GM12878 (cell line): ENCODE results near the gene LY6G6D. TPM values are rescaled to one million over a fixed set of nuclear protein-coding genes. Genes with fewer than 3 reads are reported as not detected.
A peak's percentile ranks its signal among the peaks of the same experiment; 100 is the strongest.

ENCODE experiments used
- CBFB ChIP-seq: IDR thresholded peaks from 2 replicates; pipeline ENCODE4 v1.6.1; 2016; ENCODE audit warnings: antibody characterized with exemption, low read depth
- CEBPB ChIP-seq, 2 experiments: fragments of 150-350 bp in 1 of 2; IDR thresholded peaks; 2 replicates each; pipeline ENCODE4 v1.6.1; 2012 to 2014; ENCODE audit warnings: low read depth in 2 of 2, low read length in 2 of 2, borderline replicate concordance in 1 of 2, inconsistent platforms in 1 of 2
- CREM ChIP-seq: IDR thresholded peaks from 2 replicates; pipeline ENCODE4 v1.6.1; 2014; ENCODE audit warnings: antibody characterized with exemption, low read depth
- IKZF2 ChIP-seq, 2 experiments: fragments of 450-650 bp; IDR thresholded peaks; 2 replicates each; pipeline ENCODE4 v1.6.1; 2017; ENCODE audit warnings: mild to moderate bottlenecking in 2 of 2, moderate library complexity in 2 of 2
- NR2C2 ChIP-seq: IDR thresholded peaks from 2 replicates; pipeline ENCODE4 v1.6.1; 2011; ENCODE audit warnings: borderline replicate concordance, low read depth; ENCODE audit not compliant: control insufficient read depth, insufficient read length
- POU2F2 ChIP-seq: IDR thresholded peaks from 3 replicates; pipeline ENCODE4 v1.6.1; 2011; ENCODE audit warnings: low read depth, mild to moderate bottlenecking, low read length, borderline replicate concordance
- RUNX3 ChIP-seq: IDR thresholded peaks from 2 replicates; pipeline ENCODE4 v1.6.1; 2012; ENCODE audit warnings: low read length, inconsistent platforms
- SMC3 ChIP-seq: IDR thresholded peaks from 2 replicates; pipeline ENCODE4 v1.6.1; 2011; ENCODE audit warnings: low read length, improper control_type of control experiment, borderline replicate concordance
- TARDBP ChIP-seq: IDR thresholded peaks from 2 replicates; pipeline ENCODE4 v1.6.1; 2016; ENCODE audit warnings: borderline replicate concordance
- YBX1 ChIP-seq: fragments of 450-650 bp; IDR thresholded peaks from 2 replicates; pipeline ENCODE4 v1.6.1; 2016; ENCODE audit warnings: antibody characterized with exemption
- polyA plus RNA-seq, 11 experiments: library from polyadenylated mRNA; depleted of rRNA in 4 of 11; unstranded in 6 of 11; stranded (reverse) in 5 of 11; fragments of >200 nt; fragmentation: Nextera tagmentation in 4 of 11; fragmentation: Illumina TruSeq in 1 of 11; extraction: Ambion mirVana in 4 of 11; extraction: Trizol in 1 of 11; gene quantifications; 1 replicate in 1 of 11; 2 replicates in 10 of 11; pipeline versions ENCODE4 v1.2.1 to v1.2.3, GENCODE V29; 2011 to 2016; ENCODE audit warnings: inconsistent platforms in 2 of 11, missing spikeins in 2 of 11, low read depth in 1 of 11
- total RNA-seq, 4 experiments: library from RNA; depleted of rRNA in 3 of 4; stranded (reverse); fragments of >200 nt in 3 of 4; fragmentation: Illumina TruSeq in 1 of 4; extraction: Trizol in 1 of 4; gene quantifications; 2 replicates each; pipeline versions ENCODE4 v1.2.1 to v1.2.3, GENCODE V29; 2013 to 2021
- TF ChIP-seq, protein P1 (sequence below): fragments of 450-650 bp; IDR thresholded peaks from 2 replicates; pipeline ENCODE4 v1.6.1; 2017; ENCODE audit warnings: mild to moderate bottlenecking, moderate library complexity
- TF ChIP-seq, protein P2 (sequence below): IDR thresholded peaks from 2 replicates; pipeline ENCODE4 v1.6.1; 2011; ENCODE audit warnings: borderline replicate concordance, low read depth, mild to moderate bottlenecking, moderate library complexity, mixed read lengths, low read length; ENCODE audit not compliant: insufficient read depth; ENCODE audit errors: extremely low read length
- TF ChIP-seq, protein P3 (sequence below): fragments of 450-650 bp; IDR thresholded peaks from 2 replicates; pipeline ENCODE4 v1.6.1; 2016; ENCODE audit warnings: mild to moderate bottlenecking
- TF ChIP-seq, protein P4 (sequence below): fragments of 450-650 bp; IDR thresholded peaks from 2 replicates; pipeline ENCODE4 v1.6.1; 2018; ENCODE audit warnings: mild to moderate bottlenecking, low read depth, moderate library complexity; ENCODE audit not compliant: partially characterized antibody
- TF ChIP-seq, protein P5 (sequence below): IDR thresholded peaks from 2 replicates; pipeline ENCODE4 v1.6.1; 2012; ENCODE audit warnings: low read depth, low read length, improper control_type of control experiment
- TF ChIP-seq, protein P6 (sequence below): fragments of 150-350 bp; IDR thresholded peaks from 2 replicates; pipeline ENCODE4 v1.6.1; 2014; ENCODE audit warnings: mild to moderate bottlenecking, low read depth, low read length

LY6G6D gene
- total and polyA plus RNA-seq, 10 of the 15 experiments (the other 5 are each of a cell fraction or from before 2014, with no cell fraction given), result not detected

DNA sequence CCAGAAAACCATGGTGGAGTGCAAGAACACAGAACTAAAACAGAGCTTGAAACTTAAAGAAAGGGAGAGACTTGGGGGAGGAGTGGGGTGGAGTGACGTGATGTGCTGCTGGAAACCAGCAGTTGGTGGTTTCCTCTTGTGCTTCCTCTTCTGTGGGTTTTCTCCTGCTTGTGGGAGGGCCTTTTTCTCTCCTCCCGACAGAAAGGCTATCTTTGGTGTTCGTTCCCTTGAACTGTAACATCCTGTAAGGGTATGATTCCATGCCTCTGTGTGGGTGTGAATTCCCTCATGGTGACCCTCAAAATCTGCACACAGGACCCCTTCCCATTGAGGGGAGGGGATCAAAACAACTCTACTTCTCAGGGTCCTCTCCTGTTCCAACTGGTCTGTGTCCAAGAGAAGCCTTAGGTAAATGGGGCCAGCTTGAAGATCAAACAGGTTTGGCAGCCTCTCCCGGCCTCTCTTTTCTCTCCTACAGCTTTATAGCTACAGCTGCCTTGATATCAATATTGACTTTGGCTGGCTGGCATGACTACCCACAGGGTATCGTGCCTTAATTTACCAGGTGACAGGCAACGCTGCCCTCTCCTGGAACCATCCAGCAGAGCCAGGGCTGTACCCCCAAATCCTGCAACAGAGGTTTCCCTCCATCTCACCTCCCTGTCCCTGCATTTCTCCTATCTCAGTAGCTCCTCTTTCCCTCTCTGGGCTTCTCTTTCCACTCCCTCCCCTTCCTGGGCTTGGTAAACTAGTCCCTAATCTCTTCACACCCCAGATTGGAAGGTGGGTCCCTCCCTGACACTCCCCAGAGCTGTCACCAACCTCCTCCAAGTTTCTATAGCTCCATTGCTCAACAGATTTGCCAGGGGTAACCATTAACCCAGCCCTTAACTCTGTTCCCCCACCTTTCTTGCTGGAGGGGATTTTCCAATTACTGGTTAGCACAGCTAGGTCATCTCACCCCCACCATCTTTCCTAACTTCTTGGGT lies 23.1 kb downstream of the LY6G6D start (continued):
- TF ChIP-seq, protein P1, sequence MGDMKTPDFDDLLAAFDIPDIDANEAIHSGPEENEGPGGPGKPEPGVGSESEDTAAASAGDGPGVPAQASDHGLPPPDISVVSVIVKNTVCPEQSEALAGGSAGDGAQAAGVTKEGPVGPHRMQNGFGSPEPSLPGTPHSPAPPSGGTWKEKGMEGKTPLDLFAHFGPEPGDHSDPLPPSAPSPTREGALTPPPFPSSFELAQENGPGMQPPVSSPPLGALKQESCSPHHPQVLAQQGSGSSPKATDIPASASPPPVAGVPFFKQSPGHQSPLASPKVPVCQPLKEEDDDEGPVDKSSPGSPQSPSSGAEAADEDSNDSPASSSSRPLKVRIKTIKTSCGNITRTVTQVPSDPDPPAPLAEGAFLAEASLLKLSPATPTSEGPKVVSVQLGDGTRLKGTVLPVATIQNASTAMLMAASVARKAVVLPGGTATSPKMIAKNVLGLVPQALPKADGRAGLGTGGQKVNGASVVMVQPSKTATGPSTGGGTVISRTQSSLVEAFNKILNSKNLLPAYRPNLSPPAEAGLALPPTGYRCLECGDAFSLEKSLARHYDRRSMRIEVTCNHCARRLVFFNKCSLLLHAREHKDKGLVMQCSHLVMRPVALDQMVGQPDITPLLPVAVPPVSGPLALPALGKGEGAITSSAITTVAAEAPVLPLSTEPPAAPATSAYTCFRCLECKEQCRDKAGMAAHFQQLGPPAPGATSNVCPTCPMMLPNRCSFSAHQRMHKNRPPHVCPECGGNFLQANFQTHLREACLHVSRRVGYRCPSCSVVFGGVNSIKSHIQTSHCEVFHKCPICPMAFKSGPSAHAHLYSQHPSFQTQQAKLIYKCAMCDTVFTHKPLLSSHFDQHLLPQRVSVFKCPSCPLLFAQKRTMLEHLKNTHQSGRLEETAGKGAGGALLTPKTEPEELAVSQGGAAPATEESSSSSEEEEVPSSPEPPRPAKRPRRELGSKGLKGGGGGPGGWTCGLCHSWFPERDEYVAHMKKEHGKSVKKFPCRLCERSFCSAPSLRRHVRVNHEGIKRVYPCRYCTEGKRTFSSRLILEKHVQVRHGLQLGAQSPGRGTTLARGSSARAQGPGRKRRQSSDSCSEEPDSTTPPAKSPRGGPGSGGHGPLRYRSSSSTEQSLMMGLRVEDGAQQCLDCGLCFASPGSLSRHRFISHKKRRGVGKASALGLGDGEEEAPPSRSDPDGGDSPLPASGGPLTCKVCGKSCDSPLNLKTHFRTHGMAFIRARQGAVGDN, result no peak
- TF ChIP-seq, protein P2, sequence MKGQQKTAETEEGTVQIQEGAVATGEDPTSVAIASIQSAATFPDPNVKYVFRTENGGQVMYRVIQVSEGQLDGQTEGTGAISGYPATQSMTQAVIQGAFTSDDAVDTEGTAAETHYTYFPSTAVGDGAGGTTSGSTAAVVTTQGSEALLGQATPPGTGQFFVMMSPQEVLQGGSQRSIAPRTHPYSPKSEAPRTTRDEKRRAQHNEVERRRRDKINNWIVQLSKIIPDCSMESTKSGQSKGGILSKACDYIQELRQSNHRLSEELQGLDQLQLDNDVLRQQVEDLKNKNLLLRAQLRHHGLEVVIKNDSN, result no peak
- TF ChIP-seq CEBPB (IDR thresholded peaks at IDR 0.05; ENCODE audit: borderline replicate concordance in 1 of 2, low read depth in 2 of 2, low read length in 2 of 2) (no peak), RUNX3 (no peak), IKZF2 (IDR thresholded peaks at IDR 0.05) (peak; percentile 97 to 98), SMC3 (0 out of 2 replicates have a peak, but pooled peaks have one; percentile 11), CBFB (peak; percentile 73), YBX1 (no peak), NR2C2 (no peak), TARDBP (no peak), POU2F2 (no peak), CREM (peak; percentile 82)
- TF ChIP-seq, protein P3, sequence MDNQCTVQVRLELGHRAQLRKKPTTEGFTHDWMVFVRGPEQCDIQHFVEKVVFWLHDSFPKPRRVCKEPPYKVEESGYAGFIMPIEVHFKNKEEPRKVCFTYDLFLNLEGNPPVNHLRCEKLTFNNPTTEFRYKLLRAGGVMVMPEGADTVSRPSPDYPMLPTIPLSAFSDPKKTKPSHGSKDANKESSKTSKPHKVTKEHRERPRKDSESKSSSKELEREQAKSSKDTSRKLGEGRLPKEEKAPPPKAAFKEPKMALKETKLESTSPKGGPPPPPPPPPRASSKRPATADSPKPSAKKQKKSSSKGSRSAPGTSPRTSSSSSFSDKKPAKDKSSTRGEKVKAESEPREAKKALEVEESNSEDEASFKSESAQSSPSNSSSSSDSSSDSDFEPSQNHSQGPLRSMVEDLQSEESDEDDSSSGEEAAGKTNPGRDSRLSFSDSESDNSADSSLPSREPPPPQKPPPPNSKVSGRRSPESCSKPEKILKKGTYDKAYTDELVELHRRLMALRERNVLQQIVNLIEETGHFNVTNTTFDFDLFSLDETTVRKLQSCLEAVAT, result peak; percentile 66; the same call in 1 of the 2 replicates
- TF ChIP-seq, protein P4, sequence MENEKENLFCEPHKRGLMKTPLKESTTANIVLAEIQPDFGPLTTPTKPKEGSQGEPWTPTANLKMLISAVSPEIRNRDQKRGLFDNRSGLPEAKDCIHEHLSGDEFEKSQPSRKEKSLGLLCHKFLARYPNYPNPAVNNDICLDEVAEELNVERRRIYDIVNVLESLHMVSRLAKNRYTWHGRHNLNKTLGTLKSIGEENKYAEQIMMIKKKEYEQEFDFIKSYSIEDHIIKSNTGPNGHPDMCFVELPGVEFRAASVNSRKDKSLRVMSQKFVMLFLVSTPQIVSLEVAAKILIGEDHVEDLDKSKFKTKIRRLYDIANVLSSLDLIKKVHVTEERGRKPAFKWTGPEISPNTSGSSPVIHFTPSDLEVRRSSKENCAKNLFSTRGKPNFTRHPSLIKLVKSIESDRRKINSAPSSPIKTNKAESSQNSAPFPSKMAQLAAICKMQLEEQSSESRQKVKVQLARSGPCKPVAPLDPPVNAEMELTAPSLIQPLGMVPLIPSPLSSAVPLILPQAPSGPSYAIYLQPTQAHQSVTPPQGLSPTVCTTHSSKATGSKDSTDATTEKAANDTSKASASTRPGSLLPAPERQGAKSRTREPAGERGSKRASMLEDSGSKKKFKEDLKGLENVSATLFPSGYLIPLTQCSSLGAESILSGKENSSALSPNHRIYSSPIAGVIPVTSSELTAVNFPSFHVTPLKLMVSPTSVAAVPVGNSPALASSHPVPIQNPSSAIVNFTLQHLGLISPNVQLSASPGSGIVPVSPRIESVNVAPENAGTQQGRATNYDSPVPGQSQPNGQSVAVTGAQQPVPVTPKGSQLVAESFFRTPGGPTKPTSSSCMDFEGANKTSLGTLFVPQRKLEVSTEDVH, result no peak
- TF ChIP-seq, protein P5, sequence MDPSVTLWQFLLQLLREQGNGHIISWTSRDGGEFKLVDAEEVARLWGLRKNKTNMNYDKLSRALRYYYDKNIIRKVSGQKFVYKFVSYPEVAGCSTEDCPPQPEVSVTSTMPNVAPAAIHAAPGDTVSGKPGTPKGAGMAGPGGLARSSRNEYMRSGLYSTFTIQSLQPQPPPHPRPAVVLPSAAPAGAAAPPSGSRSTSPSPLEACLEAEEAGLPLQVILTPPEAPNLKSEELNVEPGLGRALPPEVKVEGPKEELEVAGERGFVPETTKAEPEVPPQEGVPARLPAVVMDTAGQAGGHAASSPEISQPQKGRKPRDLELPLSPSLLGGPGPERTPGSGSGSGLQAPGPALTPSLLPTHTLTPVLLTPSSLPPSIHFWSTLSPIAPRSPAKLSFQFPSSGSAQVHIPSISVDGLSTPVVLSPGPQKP, result no peak
- TF ChIP-seq, protein P6, sequence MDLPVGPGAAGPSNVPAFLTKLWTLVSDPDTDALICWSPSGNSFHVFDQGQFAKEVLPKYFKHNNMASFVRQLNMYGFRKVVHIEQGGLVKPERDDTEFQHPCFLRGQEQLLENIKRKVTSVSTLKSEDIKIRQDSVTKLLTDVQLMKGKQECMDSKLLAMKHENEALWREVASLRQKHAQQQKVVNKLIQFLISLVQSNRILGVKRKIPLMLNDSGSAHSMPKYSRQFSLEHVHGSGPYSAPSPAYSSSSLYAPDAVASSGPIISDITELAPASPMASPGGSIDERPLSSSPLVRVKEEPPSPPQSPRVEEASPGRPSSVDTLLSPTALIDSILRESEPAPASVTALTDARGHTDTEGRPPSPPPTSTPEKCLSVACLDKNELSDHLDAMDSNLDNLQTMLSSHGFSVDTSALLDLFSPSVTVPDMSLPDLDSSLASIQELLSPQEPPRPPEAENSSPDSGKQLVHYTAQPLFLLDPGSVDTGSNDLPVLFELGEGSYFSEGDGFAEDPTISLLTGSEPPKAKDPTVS, result no peak
